H1 (cell line): ENCODE results near the gene MRPS2. TPM values are rescaled to one million over a fixed set of nuclear protein-coding genes. Genes with fewer than 3 reads are reported as not detected.

Source experiments
- ASH2L ChIP-seq: fragments of 200-600, 300-600 bp; sonication (generic); IDR thresholded peaks from one replicate; pipeline ENCODE4 v1.7.1; 2017; ENCODE audit warnings: low read length
- CBX5 ChIP-seq: fragments of 300-800, 300-1000 bp; sonication (generic); IDR thresholded peaks from 2 replicates; pipeline ENCODE4 v1.7.1; 2016; ENCODE audit warnings: antibody characterized with exemption, low read length, low read depth
- CHD7 ChIP-seq: fragments of 300-600 bp; sonication (generic); IDR thresholded peaks from 2 replicates; pipeline ENCODE4 v1.7.1; 2012; ENCODE audit warnings: low read length, moderate library complexity, mild to moderate bottlenecking, inconsistent platforms; ENCODE audit not compliant: insufficient replicate concordance
- CREB1 ChIP-seq: IDR thresholded peaks from 2 replicates; pipeline ENCODE4 v1.6.1; 2012; ENCODE audit warnings: inconsistent platforms
- E2F6 ChIP-seq: IDR thresholded peaks from 2 replicates; pipeline ENCODE4 v1.6.1; 2012; ENCODE audit warnings: inconsistent platforms
- KDM1A ChIP-seq: fragments of 200-600, 300-600 bp; sonication (generic); IDR thresholded peaks from 2 replicates; pipeline ENCODE4 v1.7.1; 2016; ENCODE audit warnings: mild to moderate bottlenecking, low read length, borderline replicate concordance
- NRF1 ChIP-seq: IDR thresholded peaks from 2 replicates; pipeline ENCODE4 v1.6.1; 2011; ENCODE audit warnings: mild to moderate bottlenecking, low read depth, low read length, improper control_type of control experiment
- polyA plus RNA-seq, 7 experiments: library from polyadenylated mRNA; depleted of rRNA in 3 of 7; stranded (reverse) in 5 of 7; unstranded in 2 of 7; fragments of >200 nt in 5 of 7; fragments of 200-250 nt in 2 of 7; gene quantifications; 1 replicate in 5 of 7; 2 replicates in 1 of 7; 4 replicates in 1 of 7; pipeline versions ENCODE4 v1.2.1 to v1.2.3, GENCODE V29; 2011 to 2013; ENCODE audit warnings: missing spikeins in 2 of 7, mixed read lengths in 2 of 7
- total RNA-seq: library from RNA; stranded (reverse); fragmentation: NEBNext Ultra II Directional; extraction: Animal tissue kit (Norgen Biotek cat#: 25700); gene quantifications from 2 replicates; pipeline ENCODE4 v1.2.1, GENCODE V29; 2021

MRPS2 gene
- total and polyA plus RNA-seq, 2 of the 8 experiments (the other 6 are each of a cell fraction or from before 2014, with no cell fraction given), result 78.6 to 476 TPM

- TF ChIP-seq CHD7, result no peak
- TF ChIP-seq KDM1A, result no peak
- no peak for TF ChIP-seq ASH2L
- TF ChIP-seq E2F6, result no peak
- TF ChIP-seq CREB1, result no peak
- no peak for TF ChIP-seq NRF1
- TF ChIP-seq CBX5, result no peak
- TF ChIP-seq, all 59 proteins: peak for 0
These were observed 12.4 kb downstream of the MRPS2 start (continued) for GRCh38 chr9:135512904-135513303.
